Left ventricle myocardium inferior (tissue), 1 donor: ENCODE results near the gene PRELID2. TPM values are rescaled to one million over a fixed set of nuclear protein-coding genes. Genes with fewer than 3 reads are reported as not detected.
A peak's percentile ranks its signal among the peaks of the same experiment; 100 is the strongest.

Source experiments
- DNase-seq: peaks from one replicate; pipeline ENCODE4 v3.0.0-alpha.2; 2020
- H3K27ac ChIP-seq: fragments of 200-600 bp; replicated peaks from 2 replicates; pipeline ENCODE4 v1.8.0; 2021
- H3K27me3 ChIP-seq: fragments of 200-600 bp; 2 replicates; pipeline ENCODE4 v1.8.0; 2021; ENCODE audit warnings: low read depth
- H3K36me3 ChIP-seq: fragments of 200-600 bp; 2 replicates; pipeline ENCODE4 v1.8.0; 2021
- H3K4me1 ChIP-seq: fragments of 200-600 bp; 2 replicates; pipeline ENCODE4 v1.8.0; 2021
- H3K4me3 ChIP-seq: fragments of 200-600 bp; 2 replicates; pipeline ENCODE4 v1.8.0; 2021; ENCODE audit warnings: mild to moderate bottlenecking, moderate library complexity
- H3K9me3 ChIP-seq: fragments of 200-600 bp; replicated peaks from 2 replicates; pipeline ENCODE4 v1.8.0; 2021
- intact Hi-C: fragments of 100-400 bp; cut with micrococcal nuclease; formaldehyde crosslinking; loops from one replicate; pipeline ENCODE4 v1.11.0; 2022
- total RNA-seq: library from RNA; stranded (reverse); fragmentation: NEBNext Ultra II Directional; extraction: Animal tissue kit (Norgen Biotek cat#: 25700); gene quantifications from one replicate; pipeline ENCODE4 v1.2.1, GENCODE V29; 2021
- TF ChIP-seq, protein P1 (sequence below): fragments of 200-600 bp; IDR thresholded peaks from 2 replicates; pipeline ENCODE4 v1.8.0; 2021; ENCODE audit warnings: antibody characterized with exemption, mild to moderate bottlenecking, borderline replicate concordance
- donor health status: DM: no; HTN: yes; CAD: no; lungs with severe emphysema.

Gene PRELID2
- total RNA-seq, 1 donor from 2014 or later = 12.2 TPM

DNA sequence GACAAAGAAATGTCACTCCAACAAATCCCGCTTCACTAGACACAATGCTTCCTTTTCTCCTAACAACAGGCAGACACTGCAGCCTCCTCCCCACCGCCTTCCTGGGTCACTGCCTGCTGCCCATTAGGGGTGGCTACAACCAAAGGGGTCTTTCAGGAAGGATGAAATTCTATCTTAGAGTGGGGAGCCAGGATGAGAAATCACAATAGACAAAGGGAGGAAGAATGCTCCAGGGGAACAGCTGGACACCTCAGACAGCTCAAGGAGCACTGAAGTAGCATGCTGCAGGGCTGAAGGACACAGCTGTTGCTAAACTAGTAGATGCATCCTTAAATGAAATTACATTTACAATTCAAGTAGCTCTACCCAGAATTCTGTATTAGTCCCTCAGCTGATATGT is 54.2 kb downstream of the PRELID2 start:
- no peaks in the 10 kb centered on the region for H3K27me3 ChIP-seq
- no peaks in the 10 kb centered on the region for H3K9me3 ChIP-seq
- no peak for DNase-seq
- H3K4me1 ChIP-seq = peaks cover 5% of the 10 kb centered on the region
- H3K4me3 ChIP-seq = no peak overlapping the region
- H3K36me3 ChIP-seq = no peaks in the 10 kb centered on the region
- no peak overlapping the region for H3K27ac ChIP-seq
- intact Hi-C loops = no loop called here
- TF ChIP-seq, protein P1, sequence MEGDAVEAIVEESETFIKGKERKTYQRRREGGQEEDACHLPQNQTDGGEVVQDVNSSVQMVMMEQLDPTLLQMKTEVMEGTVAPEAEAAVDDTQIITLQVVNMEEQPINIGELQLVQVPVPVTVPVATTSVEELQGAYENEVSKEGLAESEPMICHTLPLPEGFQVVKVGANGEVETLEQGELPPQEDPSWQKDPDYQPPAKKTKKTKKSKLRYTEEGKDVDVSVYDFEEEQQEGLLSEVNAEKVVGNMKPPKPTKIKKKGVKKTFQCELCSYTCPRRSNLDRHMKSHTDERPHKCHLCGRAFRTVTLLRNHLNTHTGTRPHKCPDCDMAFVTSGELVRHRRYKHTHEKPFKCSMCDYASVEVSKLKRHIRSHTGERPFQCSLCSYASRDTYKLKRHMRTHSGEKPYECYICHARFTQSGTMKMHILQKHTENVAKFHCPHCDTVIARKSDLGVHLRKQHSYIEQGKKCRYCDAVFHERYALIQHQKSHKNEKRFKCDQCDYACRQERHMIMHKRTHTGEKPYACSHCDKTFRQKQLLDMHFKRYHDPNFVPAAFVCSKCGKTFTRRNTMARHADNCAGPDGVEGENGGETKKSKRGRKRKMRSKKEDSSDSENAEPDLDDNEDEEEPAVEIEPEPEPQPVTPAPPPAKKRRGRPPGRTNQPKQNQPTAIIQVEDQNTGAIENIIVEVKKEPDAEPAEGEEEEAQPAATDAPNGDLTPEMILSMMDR = no peak

DNA sequence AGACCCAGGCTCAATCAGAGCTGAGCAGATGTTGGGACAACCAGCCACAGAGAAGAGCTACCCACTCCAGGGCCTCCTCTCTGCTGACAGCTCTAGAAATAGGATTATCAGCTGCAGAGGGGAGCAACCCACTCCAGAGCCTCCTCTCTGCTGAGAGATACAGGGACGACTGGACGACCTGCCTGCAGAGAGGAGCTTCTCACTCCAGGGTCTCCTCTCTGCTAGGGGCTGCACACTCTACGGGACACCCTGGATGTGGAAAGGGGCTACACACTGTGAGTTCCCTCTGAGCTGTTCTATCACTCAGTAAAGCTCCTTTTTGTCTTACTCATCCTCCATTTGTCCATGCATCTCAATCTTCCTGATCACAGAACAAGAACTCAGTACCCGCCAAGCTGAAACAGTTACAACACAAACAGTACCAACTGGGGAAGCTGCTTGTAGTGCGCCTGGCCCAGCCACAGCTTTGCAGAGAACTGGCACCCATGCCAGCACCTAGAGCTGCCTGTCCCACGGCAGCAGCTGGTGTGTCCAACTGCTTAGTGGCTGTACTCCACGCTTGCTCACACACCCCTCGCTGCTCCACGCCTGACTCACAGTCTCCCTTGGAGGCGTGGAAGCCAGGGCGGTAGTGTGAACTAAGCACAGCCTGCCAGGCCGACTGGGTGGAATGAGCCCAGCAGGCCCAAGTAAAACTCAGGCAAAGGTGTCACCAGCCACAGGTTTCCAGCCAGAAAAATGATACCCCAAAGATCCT is 56.8 kb downstream of the PRELID2 start:
- H3K36me3 ChIP-seq = no peaks in the 10 kb centered on the region
- no peaks in the 10 kb centered on the region for H3K9me3 ChIP-seq
- intact Hi-C loops = no loop called here
- H3K27ac ChIP-seq = no peak overlapping the region
- no peak for DNase-seq
- no peaks in the 10 kb centered on the region for H3K27me3 ChIP-seq
- TF ChIP-seq, protein P1 = no peak
- no peak overlapping the region for H3K4me3 ChIP-seq
- H3K4me1 ChIP-seq = peaks cover 12% of the 10 kb centered on the region

DNA sequence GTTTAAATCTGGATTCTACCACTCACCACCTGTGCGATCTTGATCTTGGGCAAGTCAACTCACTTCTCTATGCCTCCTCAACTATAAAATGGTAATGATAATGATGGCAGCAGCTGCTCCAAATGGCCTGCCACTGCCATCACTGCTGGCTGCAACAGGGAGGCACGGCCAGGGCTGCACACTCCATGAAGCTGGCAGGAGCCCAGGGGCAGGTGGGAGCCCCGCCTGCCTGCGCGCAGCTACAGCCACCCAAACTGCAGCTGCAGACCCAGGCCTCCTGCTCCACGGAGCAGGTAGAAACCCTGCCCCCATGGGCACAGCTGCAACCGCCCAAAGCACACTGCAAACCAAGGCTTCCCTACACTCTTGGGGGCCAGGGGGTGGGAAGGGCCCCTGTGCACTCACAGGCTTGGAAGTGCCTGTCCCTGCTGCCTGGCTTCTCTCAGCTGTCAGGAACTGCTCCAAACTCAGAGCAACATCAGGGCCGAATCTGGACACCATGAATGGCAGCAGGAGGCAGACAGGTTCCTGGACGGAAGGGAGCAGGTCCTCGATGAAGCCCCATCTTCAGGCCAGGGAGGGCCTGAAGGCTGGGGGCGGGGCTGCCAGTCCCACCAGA is 57.6 kb downstream of the PRELID2 start:
- Histone ChIP-seq H3K27me3 (no peaks in the 10 kb centered on the region), H3K36me3 (no peaks in the 10 kb centered on the region), H3K4me3 (no peak overlapping the region), H3K27ac (no peak overlapping the region), H3K9me3 (no peaks in the 10 kb centered on the region), H3K4me1 (peaks cover 12% of the 10 kb centered on the region)
- TF ChIP-seq, protein P1 = no peak
- intact Hi-C loops = no loop called here
- no peak for DNase-seq

DNA sequence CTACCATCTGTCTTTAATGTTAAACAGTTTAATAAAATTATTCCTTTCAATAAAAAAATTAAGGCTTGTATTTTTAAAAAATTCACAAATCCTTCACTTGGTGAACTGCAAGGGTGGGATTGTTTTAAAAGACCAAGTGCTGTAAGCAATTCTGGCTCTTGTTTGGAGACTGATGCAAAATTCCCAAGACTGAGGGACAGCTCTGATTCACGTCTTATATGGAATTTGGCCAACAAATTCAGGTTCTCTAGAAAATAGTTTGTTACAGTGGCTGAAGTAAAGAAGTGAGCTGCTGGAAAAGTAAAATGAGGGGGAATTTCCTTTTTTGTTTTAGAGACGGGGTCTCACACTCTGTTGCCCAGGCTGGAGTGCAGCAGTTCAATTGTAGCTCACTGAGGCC is 58.3 kb downstream of the PRELID2 start:
- intact Hi-C loops = no loop called here

DNA sequence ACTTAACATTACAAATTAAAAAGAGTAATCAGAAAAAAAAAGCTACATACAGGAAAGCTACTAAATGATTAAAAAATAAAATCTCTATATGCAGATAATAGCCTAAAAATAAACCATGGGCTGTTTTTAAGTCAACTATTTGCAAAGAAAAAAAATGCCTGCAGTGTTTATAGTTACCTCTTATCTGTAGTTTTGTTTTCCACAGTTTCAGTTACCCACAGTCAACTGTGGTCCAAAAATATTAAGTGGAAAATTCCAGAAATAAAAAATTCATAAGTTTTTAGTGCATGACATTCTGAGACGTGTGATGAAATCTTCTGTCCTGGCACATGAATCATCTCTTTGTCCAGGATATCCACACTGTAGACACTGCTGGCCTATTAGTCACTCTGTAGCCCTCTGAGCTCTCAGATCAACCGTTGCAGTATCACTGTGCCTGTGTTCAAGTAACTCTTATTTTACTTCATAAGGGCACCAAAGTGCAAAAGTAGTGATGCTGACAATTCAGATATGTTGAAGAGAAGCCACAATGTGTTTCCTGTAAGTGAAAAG is 59.2 kb downstream of the PRELID2 start:
- peak overlapping the region; percentile 59 for H3K27ac ChIP-seq

More for the DNA sequence above, 58.3 kb downstream of the PRELID2 start:
- DNase-seq = no peak
- H3K27ac ChIP-seq = peak overlapping the region; percentile 59
- no peaks in the 10 kb centered on the region for H3K9me3 ChIP-seq
- peaks cover 12% of the 10 kb centered on the region for H3K4me1 ChIP-seq
- TF ChIP-seq, protein P1 = no peak
- H3K27me3 ChIP-seq = no peaks in the 10 kb centered on the region
- no peaks in the 10 kb centered on the region for H3K36me3 ChIP-seq
- H3K4me3 ChIP-seq = no peak overlapping the region

More for the DNA sequence above, 59.2 kb downstream of the PRELID2 start:
- H3K9me3 ChIP-seq = no peaks in the 10 kb centered on the region
- no peaks in the 10 kb centered on the region for H3K36me3 ChIP-seq
- peaks cover 12% of the 10 kb centered on the region for H3K4me1 ChIP-seq
- H3K27me3 ChIP-seq = no peaks in the 10 kb centered on the region
- intact Hi-C loops = no loop called here
- no peak for DNase-seq
- no peak overlapping the region for H3K4me3 ChIP-seq
- TF ChIP-seq, protein P1 = no peak
